Measurements from ENCODE around the gene AEBP2.

The AEBP2 gene

GRCh38 chr12:19454837-19455236, 15.5 kb downstream of the AEBP2 start:
- no peak for TF ChIP-seq CTCF (IDR thresholded peaks at IDR 0.05; ENCODE audit: borderline replicate concordance, control extremely low read depth, extremely low read depth, insufficient read depth, missing control alignments)
- in situ Hi-C loops (cut with MboI; ENCODE audit: low sequenced_read_pairs, unreplicated experiment), result no loop called here
- DNase-seq (ENCODE audit: low spot score), result no peak

GRCh38 chr12:19456176-19456575, 16.9 kb downstream of the AEBP2 start:
- in situ Hi-C loops (cut with MboI; ENCODE audit: low sequenced_read_pairs, unreplicated experiment), result no loop called here
- TF ChIP-seq CTCF (IDR thresholded peaks at IDR 0.05; ENCODE audit: borderline replicate concordance, control extremely low read depth, extremely low read depth, insufficient read depth, missing control alignments), result no peak
- no peak for DNase-seq (ENCODE audit: low spot score)

GRCh38 chr12:19457561-19457960, 18.3 kb downstream of the AEBP2 start:
- no peak for DNase-seq (ENCODE audit: low spot score)
- no peak for TF ChIP-seq CTCF (IDR thresholded peaks at IDR 0.05; ENCODE audit: borderline replicate concordance, control extremely low read depth, extremely low read depth, insufficient read depth, missing control alignments)
- in situ Hi-C loops (cut with MboI; ENCODE audit: low sequenced_read_pairs, unreplicated experiment), result no loop called here

- DNase-seq (ENCODE audit: low spot score), result no peak
These were observed 19.4 kb downstream of the AEBP2 start for GRCh38 chr12:19458733-19459132.

GRCh38 chr12:19461999-19462398, 22.7 kb downstream of the AEBP2 start:
- DNase-seq (ENCODE audit: low spot score), result no peak
- in situ Hi-C loops (cut with MboI; ENCODE audit: low sequenced_read_pairs, unreplicated experiment), result no loop called here
- no peak for TF ChIP-seq CTCF (IDR thresholded peaks at IDR 0.05; ENCODE audit: borderline replicate concordance, control extremely low read depth, extremely low read depth, insufficient read depth, missing control alignments)

More at GRCh38 chr12:19458733-19459132, 19.4 kb downstream of the AEBP2 start:
- no peak for TF ChIP-seq CTCF (IDR thresholded peaks at IDR 0.05; ENCODE audit: borderline replicate concordance, control extremely low read depth, extremely low read depth, insufficient read depth, missing control alignments)
- in situ Hi-C loops (cut with MboI; ENCODE audit: low sequenced_read_pairs, unreplicated experiment), result no loop called here

GRCh38 chr12:19462406-19462805, 23.1 kb downstream of the AEBP2 start:
- no peak for DNase-seq (ENCODE audit: low spot score)

More at GRCh38 chr12:19462406-19462805, 23.1 kb downstream of the AEBP2 start:
- TF ChIP-seq CTCF (IDR thresholded peaks at IDR 0.05; ENCODE audit: borderline replicate concordance, control extremely low read depth, extremely low read depth, insufficient read depth, missing control alignments), result no peak
- in situ Hi-C loops (cut with MboI; ENCODE audit: low sequenced_read_pairs, unreplicated experiment), result no loop called here
